K562 (cell line): ENCODE results near the gene SYNGR3. TPM values are rescaled to one million over a fixed set of nuclear protein-coding genes. Genes with fewer than 3 reads are reported as not detected.

Experiments
- AFF1 ChIP-seq, 2 experiments: fragments of 450-650 bp; IDR thresholded peaks; 2 replicates each; pipeline ENCODE4 v1.6.1; 2018; ENCODE audit warnings: mild to moderate bottlenecking in 2 of 2, low read depth in 1 of 2; ENCODE audit not compliant: partially characterized antibody in 2 of 2
- BCL6 ChIP-seq: fragments of 250-450 bp; sonication (Bioruptor Pico); IDR thresholded peaks from 2 replicates; pipeline ENCODE4 v1.4.0; 2020
- CHAMP1 ChIP-seq: fragments of 450-650 bp; IDR thresholded peaks from 2 replicates; pipeline ENCODE4 v1.6.1; 2016; ENCODE audit warnings: mild to moderate bottlenecking
- EGR1 ChIP-seq: fragments of 450-650 bp; conservative IDR thresholded peaks from 2 replicates; pipeline ENCODE4 v1.6.1; 2017; ENCODE audit warnings: mild to moderate bottlenecking
- FOXJ2 ChIP-seq: fragments of 200-800 bp; sonication (Bioruptor generic); IDR thresholded peaks from 2 replicates; pipeline ENCODE4 v1.6.1; 2016; ENCODE audit warnings: missing genetic modification characterization, missing compliant biosample characterization
- GABPA ChIP-seq: fragments of 200-800 bp; sonication (Bioruptor generic); conservative IDR thresholded peaks from 2 replicates; pipeline ENCODE4 v1.6.1; 2016; ENCODE audit warnings: low read depth, missing genetic modification characterization, missing compliant biosample characterization
- HDAC6 ChIP-seq: IDR thresholded peaks from 2 replicates; pipeline ENCODE4 v1.6.1; 2012; ENCODE audit warnings: low read depth, mild to moderate bottlenecking, control low read depth, inconsistent platforms, low read length, moderate library complexity
- MXI1 ChIP-seq: IDR thresholded peaks from 2 replicates; pipeline ENCODE4 v1.6.1; 2011; ENCODE audit warnings: low read depth, mild to moderate bottlenecking, improper control_type of control experiment, low read length
- NFRKB ChIP-seq: fragments of 450-650 bp; IDR thresholded peaks from 2 replicates; pipeline ENCODE4 v1.6.1; 2016; ENCODE audit warnings: low read depth
- NR4A1 ChIP-seq, 2 experiments: fragments of 250-450 bp in 1 of 2; fragments of 450-650 bp in 1 of 2; sonication (Bioruptor Pico) in 1 of 2; IDR thresholded peaks; 2 replicates each; pipeline versions ENCODE4 v1.4.0 to v1.6.1; 2016 to 2020; ENCODE audit warnings: mild to moderate bottlenecking in 2 of 2, missing compliant biosample characterization in 1 of 2, missing genetic modification characterization in 1 of 2, moderate library complexity in 1 of 2
- SIN3A ChIP-seq, 2 experiments: fragments of 150-350 bp in 1 of 2; IDR thresholded peaks; 2 replicates each; pipeline ENCODE4 v1.6.1; 2011 to 2016; ENCODE audit warnings: borderline replicate concordance in 2 of 2, low read depth in 2 of 2, low read length in 2 of 2, mild to moderate bottlenecking in 2 of 2, moderate library complexity in 2 of 2; ENCODE audit not compliant: control insufficient read depth in 1 of 2
- SMAD2 ChIP-seq: fragments of 150-350 bp; IDR thresholded peaks from 2 replicates; pipeline ENCODE4 v1.6.1; 2014; ENCODE audit warnings: low read depth, mild to moderate bottlenecking, low read length
- SMARCC2 ChIP-seq: fragments of 450-650 bp; IDR thresholded peaks from 2 replicates; pipeline ENCODE4 v1.6.1; 2017; ENCODE audit warnings: antibody characterized with exemption, moderate library complexity, mild to moderate bottlenecking, low read depth
- SP1 ChIP-seq: sonication (generic); formaldehyde crosslinking; IDR thresholded peaks from 2 replicates; pipeline ENCODE4 v1.8.1; 2022; ENCODE audit warnings: mild to moderate bottlenecking, missing genetic modification reagents
- TOE1 ChIP-seq, 2 experiments: fragments of 450-650 bp in 1 of 2; sonication (generic) in 1 of 2; formaldehyde crosslinking in 1 of 2; IDR thresholded peaks; 2 replicates each; pipeline versions ENCODE4 v1.7.1 to v1.8.0; 2016 to 2022; ENCODE audit warnings: borderline replicate concordance in 2 of 2, mild to moderate bottlenecking in 2 of 2, antibody characterized with exemption in 1 of 2, inconsistent platforms in 1 of 2, low read depth in 1 of 2, missing genetic modification reagents in 1 of 2, moderate library complexity in 1 of 2
- ZNF12 ChIP-seq: sonication (generic); formaldehyde crosslinking; IDR thresholded peaks from 2 replicates; pipeline ENCODE4 v1.4.0; 2020; ENCODE audit warnings: mild to moderate bottlenecking, missing genetic modification reagents
- ZNF699 ChIP-seq: fragments of 250-450 bp; sonication (Bioruptor Pico); IDR thresholded peaks from 2 replicates; pipeline ENCODE4 v1.8.0; 2021; ENCODE audit warnings: mild to moderate bottlenecking, moderate library complexity; ENCODE audit not compliant: insufficient replicate concordance
- polyA plus RNA-seq, 8 experiments: library from polyadenylated mRNA; depleted of rRNA in 4 of 8; stranded (reverse) in 5 of 8; unstranded in 3 of 8; fragments of >200 nt; fragmentation: Nextera tagmentation in 2 of 8; fragmentation: Illumina TruSeq in 1 of 8; extraction: Ambion mirVana in 2 of 8; extraction: Trizol in 1 of 8; gene quantifications; 2 replicates each; pipeline versions ENCODE4 v1.2.1 to v1.2.3, GENCODE V29; 2011 to 2014; ENCODE audit warnings: inconsistent platforms in 1 of 8, missing spikeins in 1 of 8
- total RNA-seq, 7 experiments: library from RNA; depleted of rRNA in 6 of 7; stranded (reverse); fragments of >200 nt in 6 of 7; fragmentation: Illumina TruSeq in 2 of 7; extraction: Trizol in 2 of 7; gene quantifications; 2 replicates each; pipeline versions ENCODE4 v1.2.1 to v1.2.3, GENCODE V29; 2011 to 2021; ENCODE audit warnings: low replicate concordance in 1 of 7
- TF ChIP-seq, protein P1 (sequence below): sonication (generic); formaldehyde crosslinking; IDR thresholded peaks from 2 replicates; pipeline ENCODE4 v1.8.0; 2022; ENCODE audit warnings: mild to moderate bottlenecking, missing genetic modification reagents, borderline replicate concordance

SYNGR3 gene
- total and polyA plus RNA-seq, 9 of the 15 experiments (the other 6 are each of a cell fraction or from before 2014, with no cell fraction given) = 3.7 to 69.2 (median 36.3) TPM

DNA sequence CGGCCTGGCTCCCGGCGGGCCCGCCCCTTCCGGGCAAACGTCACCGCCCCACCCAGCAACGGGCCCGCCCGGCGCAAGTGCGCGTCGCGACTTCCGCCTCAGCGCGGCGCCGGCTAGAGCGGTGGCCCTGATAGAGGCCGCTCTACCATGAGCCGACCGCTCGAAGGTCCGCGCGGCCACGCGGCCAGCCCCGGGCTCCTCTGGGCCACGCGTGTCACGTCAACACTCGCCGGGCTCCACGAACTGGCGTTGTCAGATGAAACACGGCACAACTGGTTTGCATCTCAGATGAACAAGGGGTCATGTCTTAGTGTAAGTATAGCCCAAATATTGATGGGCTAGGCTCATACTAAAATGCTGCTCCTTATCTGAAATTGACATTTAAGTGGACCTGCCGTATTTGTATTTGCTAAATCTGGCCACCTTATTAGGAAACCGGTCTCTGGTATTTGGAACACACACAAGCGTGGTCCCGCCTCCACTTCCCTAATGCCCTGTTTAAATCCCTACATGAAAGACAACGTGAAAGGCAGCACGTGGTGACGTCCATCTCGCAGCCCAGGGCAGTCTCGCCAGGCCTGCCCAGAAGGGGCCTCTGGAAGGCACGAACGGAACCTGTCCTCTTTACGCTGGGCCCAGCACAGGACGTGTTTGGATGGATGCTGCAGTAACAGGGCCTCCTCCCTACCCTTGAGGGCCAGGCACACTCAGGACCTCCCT lies 20.2 kb downstream of the SYNGR3 start, which contains the start of gene ZNF598 (continued):
- TF ChIP-seq CHAMP1 = no peak
- TF ChIP-seq ZNF12 (CRISPR knock-in tag) = peak; percentile 19; the same call in 1 of the 2 replicates
- no peak for TF ChIP-seq HDAC6
- peak; percentile 62 for TF ChIP-seq SP1 (CRISPR knock-in tag)
- peak; percentile 98 for TF ChIP-seq GABPA (tag)
- no peak for TF ChIP-seq EGR1
- TF ChIP-seq MXI1 = peak; percentile 60; the same call in 1 of the 2 replicates
- TF ChIP-seq, protein P1, sequence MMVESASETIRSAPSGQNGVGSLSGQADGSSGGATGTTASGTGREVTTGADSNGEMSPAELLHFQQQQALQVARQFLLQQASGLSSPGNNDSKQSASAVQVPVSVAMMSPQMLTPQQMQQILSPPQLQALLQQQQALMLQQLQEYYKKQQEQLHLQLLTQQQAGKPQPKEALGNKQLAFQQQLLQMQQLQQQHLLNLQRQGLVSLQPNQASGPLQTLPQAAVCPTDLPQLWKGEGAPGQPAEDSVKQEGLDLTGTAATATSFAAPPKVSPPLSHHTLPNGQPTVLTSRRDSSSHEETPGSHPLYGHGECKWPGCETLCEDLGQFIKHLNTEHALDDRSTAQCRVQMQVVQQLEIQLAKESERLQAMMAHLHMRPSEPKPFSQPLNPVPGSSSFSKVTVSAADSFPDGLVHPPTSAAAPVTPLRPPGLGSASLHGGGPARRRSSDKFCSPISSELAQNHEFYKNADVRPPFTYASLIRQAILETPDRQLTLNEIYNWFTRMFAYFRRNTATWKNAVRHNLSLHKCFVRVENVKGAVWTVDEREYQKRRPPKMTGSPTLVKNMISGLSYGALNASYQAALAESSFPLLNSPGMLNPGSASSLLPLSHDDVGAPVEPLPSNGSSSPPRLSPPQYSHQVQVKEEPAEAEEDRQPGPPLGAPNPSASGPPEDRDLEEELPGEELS (CRISPR knock-in tag) = no peak
- TF ChIP-seq SMAD2 = no peak
- TF ChIP-seq SMARCC2 = no peak
- TF ChIP-seq ZNF699 (CRISPR knock-in tag) = no peak
- TF ChIP-seq NFRKB = peak; percentile 88
- peak in 1 of 2 experiments; percentile 37; a peak in 2 of 4 replicates for TF ChIP-seq SIN3A (IDR thresholded peaks at IDR 0.05; ENCODE audit: borderline replicate concordance in 2 of 2, control insufficient read depth in 1 of 2, low read depth in 2 of 2, low read length in 2 of 2)
- peak in 1 of 2 experiments; percentile 45 for TF ChIP-seq AFF1 (IDR thresholded peaks at IDR 0.05; ENCODE audit: low read depth in 1 of 2, partially characterized antibody in 2 of 2)
- TF ChIP-seq NR4A1 (CRISPR knock-in tag; IDR thresholded peaks at IDR 0.05) = no peak
- peak; percentile 77 for TF ChIP-seq NR4A1 (tag; IDR thresholded peaks at IDR 0.05)
- peak; percentile 59; the same call in 1 of the 2 replicates for TF ChIP-seq FOXJ2
- peak; percentile 43; the same call in 1 of the 2 replicates for TF ChIP-seq TOE1 (IDR thresholded peaks at IDR 0.05; ENCODE audit: borderline replicate concordance)
- TF ChIP-seq TOE1 (CRISPR knock-in tag; IDR thresholded peaks at IDR 0.05; ENCODE audit: borderline replicate concordance, low read depth) = no peak
- TF ChIP-seq BCL6 (CRISPR knock-in tag) = no peak
